ENCODE results near the gene DIO1.

GRCh38 chr1:53929246-53929960 is 35.4 kb downstream of the DIO1 start:
- no peak for TF ChIP-seq EP300 (IDR thresholded peaks at IDR 0.05)
- TF ChIP-seq CTCF (IDR thresholded peaks at IDR 0.05): no peak

Data from suprapubic skin (tissue), 3 donors.